ENCODE data around the gene MSLN.

The MSLN gene

GRCh38 chr16:743794-744500 lies 16.6 kb upstream of the MSLN start:
- TF ChIP-seq, protein P1, sequence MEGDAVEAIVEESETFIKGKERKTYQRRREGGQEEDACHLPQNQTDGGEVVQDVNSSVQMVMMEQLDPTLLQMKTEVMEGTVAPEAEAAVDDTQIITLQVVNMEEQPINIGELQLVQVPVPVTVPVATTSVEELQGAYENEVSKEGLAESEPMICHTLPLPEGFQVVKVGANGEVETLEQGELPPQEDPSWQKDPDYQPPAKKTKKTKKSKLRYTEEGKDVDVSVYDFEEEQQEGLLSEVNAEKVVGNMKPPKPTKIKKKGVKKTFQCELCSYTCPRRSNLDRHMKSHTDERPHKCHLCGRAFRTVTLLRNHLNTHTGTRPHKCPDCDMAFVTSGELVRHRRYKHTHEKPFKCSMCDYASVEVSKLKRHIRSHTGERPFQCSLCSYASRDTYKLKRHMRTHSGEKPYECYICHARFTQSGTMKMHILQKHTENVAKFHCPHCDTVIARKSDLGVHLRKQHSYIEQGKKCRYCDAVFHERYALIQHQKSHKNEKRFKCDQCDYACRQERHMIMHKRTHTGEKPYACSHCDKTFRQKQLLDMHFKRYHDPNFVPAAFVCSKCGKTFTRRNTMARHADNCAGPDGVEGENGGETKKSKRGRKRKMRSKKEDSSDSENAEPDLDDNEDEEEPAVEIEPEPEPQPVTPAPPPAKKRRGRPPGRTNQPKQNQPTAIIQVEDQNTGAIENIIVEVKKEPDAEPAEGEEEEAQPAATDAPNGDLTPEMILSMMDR (IDR thresholded peaks at IDR 0.05; ENCODE audit: insufficient read depth, low read length, poor library complexity, severe bottlenecking), result no peak
- Histone ChIP-seq H3K4me3 (replicated peaks; ENCODE audit: low read depth, low read length) (no peak overlapping the region), H3K36me3 (ENCODE audit: control insufficient read depth, insufficient read depth, low read length) (no peaks in the 10 kb centered on the region), H3K27me3 (replicated peaks; ENCODE audit: control insufficient read depth, insufficient read depth, low read length) (no peaks in the 10 kb centered on the region)
- peak; percentile 6 for DNase-seq (ENCODE audit: extremely low read depth, insufficient read length)

GRCh38 chr16:745739-746138 lies 14.8 kb upstream of the MSLN start:
- no peaks in the 10 kb centered on the region for H3K36me3 ChIP-seq (ENCODE audit: control insufficient read depth, insufficient read depth, low read length)
- TF ChIP-seq, protein P1 (IDR thresholded peaks at IDR 0.05; ENCODE audit: insufficient read depth, low read length, poor library complexity, severe bottlenecking), result peak; percentile 58
- peak; percentile 35 for DNase-seq (ENCODE audit: extremely low read depth, insufficient read length)
- H3K4me3 ChIP-seq (replicated peaks; ENCODE audit: low read depth, low read length), result no peak overlapping the region
- H3K27me3 ChIP-seq (replicated peaks; ENCODE audit: control insufficient read depth, insufficient read depth, low read length), result no peaks in the 10 kb centered on the region

DNA sequence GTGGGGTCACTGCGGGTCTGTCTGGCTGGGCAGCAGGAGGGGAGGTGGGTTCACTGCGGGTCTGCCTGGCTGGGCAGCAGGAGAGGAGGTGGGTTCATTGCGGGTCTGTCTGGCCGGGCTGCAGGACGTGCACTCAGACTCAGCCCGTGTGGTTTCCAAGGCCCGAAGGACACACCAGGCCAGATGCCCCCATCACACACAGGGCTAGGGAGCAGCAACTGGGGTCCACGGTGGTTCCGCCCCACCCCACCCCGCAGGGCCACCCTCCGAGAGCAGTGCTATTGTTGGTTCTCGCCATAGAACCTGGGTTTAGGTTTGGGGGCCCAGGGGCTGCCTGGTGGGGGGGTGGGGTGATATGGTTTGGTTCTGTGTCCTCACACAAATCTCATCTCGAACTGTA lies 13.9 kb upstream of the MSLN start:
- DNase-seq (ENCODE audit: extremely low read depth, insufficient read length), result no peak
- no peak overlapping the region for H3K4me3 ChIP-seq (replicated peaks; ENCODE audit: low read depth, low read length)
- no peaks in the 10 kb centered on the region for H3K36me3 ChIP-seq (ENCODE audit: control insufficient read depth, insufficient read depth, low read length)
- no peaks in the 10 kb centered on the region for H3K27me3 ChIP-seq (replicated peaks; ENCODE audit: control insufficient read depth, insufficient read depth, low read length)
- TF ChIP-seq, protein P1 (IDR thresholded peaks at IDR 0.05; ENCODE audit: insufficient read depth, low read length, poor library complexity, severe bottlenecking), result no peak

- no peaks in the 10 kb centered on the region for H3K36me3 ChIP-seq (ENCODE audit: control insufficient read depth, insufficient read depth, low read length)
- H3K4me3 ChIP-seq (replicated peaks; ENCODE audit: low read depth, low read length), result no peak overlapping the region
- DNase-seq (ENCODE audit: extremely low read depth, insufficient read length), result no peak
- TF ChIP-seq, protein P1 (IDR thresholded peaks at IDR 0.05; ENCODE audit: insufficient read depth, low read length, poor library complexity, severe bottlenecking), result no peak
- H3K27me3 ChIP-seq (replicated peaks; ENCODE audit: control insufficient read depth, insufficient read depth, low read length), result no peaks in the 10 kb centered on the region; the same call in 1 of the 2 replicates
Observed at GRCh38 chr16:747978-748746, 12.4 kb upstream of the MSLN start.

GRCh38 chr16:749010-749409 lies 11.5 kb upstream of the MSLN start:
- no peaks in the 10 kb centered on the region; the same call in 1 of the 2 replicates for H3K27me3 ChIP-seq (replicated peaks; ENCODE audit: control insufficient read depth, insufficient read depth, low read length)
- H3K4me3 ChIP-seq (replicated peaks; ENCODE audit: low read depth, low read length), result no peak overlapping the region
- TF ChIP-seq, protein P1 (IDR thresholded peaks at IDR 0.05; ENCODE audit: insufficient read depth, low read length, poor library complexity, severe bottlenecking), result no peak
- DNase-seq (ENCODE audit: extremely low read depth, insufficient read length), result no peak
- H3K36me3 ChIP-seq (ENCODE audit: control insufficient read depth, insufficient read depth, low read length), result no peaks in the 10 kb centered on the region
